ENCODE data around the gene TLE1. TPM values are rescaled to one million over a fixed set of nuclear protein-coding genes. Genes with fewer than 3 reads are reported as not detected.

Gene TLE1
- total RNA-seq, 1 experiment from 2014 or later = 79.3 TPM

DNA sequence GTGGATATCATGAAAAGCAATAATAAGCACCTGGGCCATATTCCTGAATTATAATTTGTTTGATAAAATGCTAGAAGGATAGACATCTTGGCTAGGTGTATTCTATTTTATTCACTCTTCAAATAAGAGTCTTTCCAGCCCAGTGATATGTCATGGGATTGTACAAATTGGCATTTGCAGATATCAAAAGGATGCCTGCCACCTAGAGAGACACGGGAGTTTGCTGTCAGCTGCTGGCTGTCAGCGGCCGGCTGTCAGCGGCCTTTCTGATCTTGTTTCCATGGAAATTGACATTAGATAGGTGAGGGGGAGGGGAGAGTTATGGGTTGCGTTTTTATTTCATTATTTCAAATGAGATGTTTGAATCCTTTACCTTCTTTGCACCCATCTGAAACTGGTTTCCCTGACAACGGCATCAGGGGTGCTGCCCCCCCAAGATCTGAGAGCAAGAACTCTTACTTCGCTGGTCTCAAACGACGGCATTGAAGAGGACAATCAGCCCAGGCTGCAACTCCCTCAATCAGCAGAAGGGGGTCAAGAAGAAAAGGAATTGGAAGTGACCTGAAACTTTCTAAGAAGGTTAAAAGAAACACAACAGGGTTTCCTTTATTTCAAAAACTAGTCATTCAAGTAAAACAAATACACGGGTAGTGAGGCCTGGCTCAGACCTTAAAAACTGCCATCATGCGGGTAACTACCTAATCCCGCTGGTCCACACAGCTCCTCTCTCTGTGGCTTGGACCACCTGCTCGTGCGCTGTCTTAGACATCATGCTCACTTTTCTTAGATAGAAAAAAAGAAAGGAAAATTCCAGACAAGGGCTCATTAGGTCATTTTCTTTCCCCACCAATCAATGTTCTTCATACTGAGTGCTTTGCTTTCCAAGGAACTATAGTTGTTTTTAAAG lies 115.7 kb downstream of the TLE1 start:
- Histone ChIP-seq H2BK20ac (ENCODE audit: low read depth, low read length, poor library complexity, severe bottlenecking) (no peak overlapping the region), H3K18ac (ENCODE audit: insufficient read length, low read depth, low read length) (no peak overlapping the region), H3T11ph (ENCODE audit: low read length) (no peak overlapping the region), H4K91ac (ENCODE audit: insufficient read length, low read depth, low read length) (no peak overlapping the region), H3K9me3 (ENCODE audit: control insufficient read depth, low read depth, low read length) (no peaks in the 10 kb centered on the region), H2BK15ac (ENCODE audit: low read depth, low read length) (no peak overlapping the region), H3K4me1 (ENCODE audit: insufficient read depth, low read length) (peaks cover 3% of the 10 kb centered on the region; the same call in 1 of the 2 replicates), H3K14ac (ENCODE audit: insufficient read depth, low read length) (no peak overlapping the region), H2BK5ac (ENCODE audit: insufficient read length, low read length) (no peak overlapping the region), H3K4ac (ENCODE audit: low read depth, low read length) (no peak overlapping the region), H3K79me2 (ENCODE audit: insufficient read depth, low read length) (no peaks in the 10 kb centered on the region), H2AFZ (ENCODE audit: low read length) (no peak overlapping the region), H2BK12ac (ENCODE audit: insufficient read length, low read depth, low read length) (no peak overlapping the region), H3K9ac (ENCODE audit: extremely low read depth, insufficient read length, low read length) (no peak overlapping the region), H3K27ac (ENCODE audit: insufficient read length, low read depth, low read length) (no peak overlapping the region), H3K27me3 (ENCODE audit: insufficient read depth, low read length) (no peaks in the 10 kb centered on the region), H3K56ac (ENCODE audit: insufficient read length, low read depth, low read length) (no peak overlapping the region), H2AK5ac (ENCODE audit: insufficient read length, low read length) (no peak overlapping the region), H2BK120ac (ENCODE audit: low read depth, low read length, poor library complexity, severe bottlenecking) (no peak overlapping the region), H4K20me1 (ENCODE audit: control insufficient read depth, insufficient read depth, insufficient read length) (no peaks in the 10 kb centered on the region), H4K5ac (ENCODE audit: insufficient read length, low read depth, low read length) (no peak overlapping the region), H3K79me1 (ENCODE audit: insufficient read depth, low read depth, low read length, poor library complexity, severe bottlenecking) (no peaks in the 10 kb centered on the region), H3K23me2 (ENCODE audit: insufficient read length, low read depth, low read length, poor library complexity, severe bottlenecking) (no peaks in the 10 kb centered on the region), H3K4me2 (ENCODE audit: insufficient read depth, insufficient read length, low read length) (no peak overlapping the region), H3K23ac (ENCODE audit: insufficient read length, low read depth, low read length) (no peak overlapping the region), H4K8ac (replicated peaks; ENCODE audit: insufficient read length, low read depth, low read length) (no peak overlapping the region)
- peaks cover 0 to 4% (median 3%) of the 10 kb centered on the region in 3 experiments; a peak in 1 of 7 replicates for H3K36me3 Mint-ChIP-seq (ENCODE audit: insufficient read depth in 1 of 3, low read depth in 3 of 3)
- no peak overlapping the region; a peak in 1 of 7 replicates for H3K27ac Mint-ChIP-seq
- TF ChIP-seq, protein P1, sequence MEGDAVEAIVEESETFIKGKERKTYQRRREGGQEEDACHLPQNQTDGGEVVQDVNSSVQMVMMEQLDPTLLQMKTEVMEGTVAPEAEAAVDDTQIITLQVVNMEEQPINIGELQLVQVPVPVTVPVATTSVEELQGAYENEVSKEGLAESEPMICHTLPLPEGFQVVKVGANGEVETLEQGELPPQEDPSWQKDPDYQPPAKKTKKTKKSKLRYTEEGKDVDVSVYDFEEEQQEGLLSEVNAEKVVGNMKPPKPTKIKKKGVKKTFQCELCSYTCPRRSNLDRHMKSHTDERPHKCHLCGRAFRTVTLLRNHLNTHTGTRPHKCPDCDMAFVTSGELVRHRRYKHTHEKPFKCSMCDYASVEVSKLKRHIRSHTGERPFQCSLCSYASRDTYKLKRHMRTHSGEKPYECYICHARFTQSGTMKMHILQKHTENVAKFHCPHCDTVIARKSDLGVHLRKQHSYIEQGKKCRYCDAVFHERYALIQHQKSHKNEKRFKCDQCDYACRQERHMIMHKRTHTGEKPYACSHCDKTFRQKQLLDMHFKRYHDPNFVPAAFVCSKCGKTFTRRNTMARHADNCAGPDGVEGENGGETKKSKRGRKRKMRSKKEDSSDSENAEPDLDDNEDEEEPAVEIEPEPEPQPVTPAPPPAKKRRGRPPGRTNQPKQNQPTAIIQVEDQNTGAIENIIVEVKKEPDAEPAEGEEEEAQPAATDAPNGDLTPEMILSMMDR (conservative IDR thresholded peaks at IDR 0.05) = peak; percentile 51
- DNase-seq = no peak
- H3K4me3 Mint-ChIP-seq = no peak overlapping the region
- no CpG with 5 or more reads among the region's 14 CpGs for WGBS (ENCODE audit: extremely low coverage, insufficient read length, low lambda C conversion rate)
- no peaks in the 10 kb centered on the region for H3K9me3 Mint-ChIP-seq
- no peaks in the 10 kb centered on the region for H3K27me3 Mint-ChIP-seq (ENCODE audit: low read depth)
- H3K4me1 Mint-ChIP-seq = peaks cover 13 to 17% of the 10 kb centered on the region in 2 experiments
